ENCODE results near the gene CYSRT1.

CYSRT1 gene

DNA sequence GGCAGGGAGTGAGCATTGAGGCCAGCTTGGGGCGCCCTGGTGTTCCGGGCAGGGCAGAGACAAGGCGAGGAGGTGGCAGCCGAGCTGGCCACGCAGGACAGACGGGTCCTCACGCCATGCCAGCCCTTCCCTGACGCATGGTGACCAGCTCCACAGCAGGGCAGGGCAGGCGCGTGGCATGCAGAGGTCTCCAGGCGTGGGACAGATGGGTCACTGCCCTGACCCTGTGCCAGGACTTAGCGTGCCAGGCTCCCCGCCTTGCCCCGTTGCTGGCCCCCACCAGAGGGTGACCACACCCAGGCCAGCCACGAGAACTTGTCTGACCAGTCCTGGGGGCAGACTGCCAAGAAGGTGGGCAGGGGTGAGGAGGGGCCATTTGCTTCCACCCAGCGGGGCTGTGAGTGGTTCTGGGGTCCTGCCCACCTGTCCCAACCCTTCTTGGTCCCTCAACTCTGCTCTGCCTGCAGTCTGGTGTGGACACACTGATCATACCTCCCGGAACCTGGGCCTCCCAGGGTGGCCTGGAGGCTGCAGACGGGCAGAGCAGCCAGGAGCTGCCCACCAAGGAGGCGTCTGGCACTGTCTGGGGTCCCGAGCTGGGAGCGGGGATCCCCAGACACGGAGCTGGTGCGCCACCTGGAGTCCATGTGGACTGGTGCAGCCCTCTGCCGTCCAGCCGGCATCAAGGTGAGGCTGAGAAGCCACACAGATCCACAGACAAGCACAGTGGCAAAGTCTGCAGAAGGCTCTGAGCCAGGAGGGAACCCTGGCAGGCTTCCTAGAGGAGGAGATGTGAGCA is 2.3 kb downstream of the CYSRT1 start, which contains the start of gene RNF224:
TSS of gene RNF224 (plus strand) at position 449 of the 799 bp plus-strand sequence. CDS start 834 bp downstream, outside the sequence.
- peak; percentile 42 for DNase-seq

- DNase-seq, result no peak
Measured at GRCh38 chr9:137227853-137228505, 3.0 kb downstream of the CYSRT1 start.

DNA sequence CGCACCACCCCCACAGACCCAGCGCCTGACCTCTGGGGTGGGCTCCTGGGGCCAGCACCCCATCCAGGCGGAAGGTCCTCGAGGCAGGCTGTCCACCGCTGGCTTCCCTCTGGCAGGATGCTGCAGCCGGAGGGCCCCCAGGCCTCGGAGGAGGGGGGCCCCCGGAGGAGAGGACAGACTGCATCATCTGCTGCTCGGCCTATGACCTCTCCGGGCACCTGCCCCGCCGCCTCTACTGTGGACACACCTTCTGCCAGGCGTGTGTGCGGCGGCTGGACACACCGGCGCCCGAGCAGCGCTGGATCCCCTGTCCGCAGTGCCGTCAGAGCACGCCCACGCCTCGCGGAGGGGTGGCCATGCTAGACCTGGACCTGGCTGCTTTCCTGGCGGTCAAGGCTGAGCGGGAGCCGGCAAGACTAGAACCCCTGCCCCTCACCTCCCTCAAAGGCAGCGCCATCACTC is 3.6 kb downstream of the CYSRT1 start:
- no peak for DNase-seq

GRCh38 chr9:137228968-137229896 is 4.3 kb downstream of the CYSRT1 start:
- DNase-seq, result no peak

- DNase-seq, result no peak
Measured at GRCh38 chr9:137229903-137230704, 5.1 kb downstream of the CYSRT1 start.

DNA sequence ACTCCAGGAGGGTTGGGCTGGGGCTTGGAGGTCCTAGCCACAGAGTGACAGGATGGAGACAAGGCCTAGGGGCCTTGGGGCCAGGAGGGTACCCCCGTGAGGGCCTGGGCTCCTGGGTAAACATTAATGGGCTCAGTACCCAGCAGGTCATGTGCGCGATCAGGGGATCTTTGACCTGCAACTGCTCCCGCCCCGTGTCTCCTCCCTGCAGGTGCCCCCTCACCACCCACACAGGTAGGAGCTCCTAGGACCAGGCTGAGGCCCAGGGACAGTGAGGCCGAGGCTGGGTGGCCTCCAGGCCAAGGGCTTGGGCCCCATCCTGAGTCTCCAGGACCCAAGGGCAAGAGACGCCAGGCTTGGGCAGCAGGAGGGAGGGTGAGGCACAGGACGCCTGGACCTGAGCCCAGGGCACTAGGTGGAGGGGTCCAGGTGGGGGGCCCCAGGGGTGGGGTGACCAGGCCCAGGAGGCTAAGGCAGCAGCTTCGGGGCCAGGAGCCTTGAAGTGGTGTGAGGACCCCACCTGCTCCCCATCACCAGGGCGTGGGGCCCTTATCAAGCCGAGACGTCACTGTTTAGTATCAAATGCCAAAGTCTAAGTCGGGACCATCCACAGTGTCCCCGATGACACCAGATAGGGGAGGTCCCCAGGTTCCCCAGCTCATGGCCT is 5.9 kb downstream of the CYSRT1 start, which contains the start of gene SLC34A3:
TSS of gene SLC34A3 (plus strand) at position 197 of the 667 bp plus-strand sequence. CDS start 802 bp downstream, outside the sequence.
- no peak for DNase-seq

- no peak for DNase-seq
Measured at GRCh38 chr9:137231372-137232039, 6.5 kb downstream of the CYSRT1 start.

- DNase-seq, result no peak
Measured at GRCh38 chr9:137232101-137232500, 7.1 kb downstream of the CYSRT1 start.

- DNase-seq, result no peak
Measured at GRCh38 chr9:137232510-137232909, 7.5 kb downstream of the CYSRT1 start.

- DNase-seq, result no peak
Measured at GRCh38 chr9:137233143-137233980, 8.4 kb downstream of the CYSRT1 start.

GRCh38 chr9:137234055-137234697 is 9.2 kb downstream of the CYSRT1 start:
- DNase-seq, result no peak

DNA sequence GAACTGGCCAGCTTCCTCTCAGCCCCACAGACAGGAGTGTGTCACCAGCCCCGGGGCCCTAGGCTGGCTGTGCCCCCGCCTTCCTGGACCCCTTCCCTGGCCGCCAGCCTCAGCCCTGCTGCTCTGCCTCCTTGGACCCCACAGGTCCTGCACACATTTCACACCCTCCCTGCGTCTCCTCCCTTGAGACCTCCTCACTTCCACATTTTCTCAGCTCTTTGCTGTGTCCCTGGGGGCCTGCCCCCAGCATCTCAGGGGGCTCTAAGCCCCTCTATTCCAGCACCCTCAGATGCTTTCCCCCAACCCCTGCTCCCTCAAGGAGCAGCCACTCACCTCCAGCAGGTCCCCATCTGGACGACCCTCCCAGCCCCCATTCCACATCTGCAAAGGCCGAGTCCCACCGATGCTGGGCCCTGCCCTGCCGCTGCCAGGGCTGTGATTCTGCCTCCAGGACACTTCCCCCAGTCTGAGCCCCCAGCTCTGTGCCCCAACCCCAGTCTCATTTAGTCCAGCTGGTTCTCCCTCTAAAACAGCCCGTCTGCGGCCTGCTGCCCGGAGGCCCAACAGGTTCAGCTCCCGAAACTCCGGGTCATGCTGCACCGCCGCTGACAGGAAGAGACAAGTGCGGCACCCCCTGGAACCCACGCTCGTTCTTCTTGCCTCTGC is 9.9 kb downstream of the CYSRT1 start:
- no peak for DNase-seq

DNA sequence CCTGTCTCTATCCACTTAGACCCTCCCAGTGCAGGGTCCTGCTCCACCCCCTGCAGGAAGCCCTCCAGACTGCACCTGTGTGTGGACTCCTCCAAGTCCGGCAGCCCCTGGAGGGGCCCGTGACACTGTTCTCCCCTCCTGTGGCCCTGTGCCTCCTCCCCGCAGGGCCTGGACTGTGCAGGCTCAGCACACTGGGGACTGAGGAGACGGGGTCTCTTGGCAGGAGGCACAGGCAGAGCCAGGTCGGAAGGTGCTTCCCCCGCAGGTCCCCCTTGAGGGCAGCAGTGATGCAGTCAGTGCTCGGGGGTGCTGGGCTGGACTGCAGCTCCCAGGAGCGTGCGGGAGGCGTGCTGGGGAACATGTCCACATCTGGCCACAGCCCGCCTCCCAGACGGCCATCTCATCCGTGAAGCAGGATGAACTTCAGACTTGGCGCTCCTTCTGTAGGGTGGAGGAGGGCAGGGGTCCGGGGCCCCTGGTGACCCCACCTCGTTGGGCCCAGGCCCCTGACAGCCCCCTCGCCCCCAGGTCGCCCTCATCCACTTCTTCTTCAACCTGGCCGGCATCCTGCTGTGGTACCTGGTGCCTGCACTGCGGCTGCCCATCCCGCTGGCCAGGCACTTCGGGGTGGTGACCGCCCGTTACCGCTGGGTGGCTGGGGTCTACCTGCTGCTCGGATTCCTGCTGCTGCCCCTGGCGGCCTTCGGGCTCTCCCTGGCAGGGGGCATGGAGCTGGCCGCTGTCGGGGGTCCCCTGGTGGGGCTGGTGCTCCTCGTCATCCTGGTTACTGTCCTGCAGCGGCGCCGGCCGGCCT is 10.7 kb downstream of the CYSRT1 start:
- DNase-seq, result no peak

GRCh38 chr9:137236238-137236935 is 11.4 kb downstream of the CYSRT1 start:
- peak; percentile 42 for DNase-seq

GRCh38 chr9:137236936-137237421 is 12.0 kb downstream of the CYSRT1 start:
- DNase-seq, result no peak

- no peak for DNase-seq
Measured at GRCh38 chr9:137237759-137238726, 13.1 kb downstream of the CYSRT1 start.

Measured in NCI-H1694 treated with DMSO at 0.1 percent for 48 hours (cell line).